Omental fat pad (tissue), 4 donors: ENCODE measurements around the gene MKI67. TPM values are rescaled to one million over a fixed set of nuclear protein-coding genes. Genes with fewer than 3 reads are reported as not detected.

Experiments used
- ATAC-seq: fragments of 150-250 bp; one replicate; pipeline ENCODE4 v1.9.1; 2016; ENCODE audit warnings: mild to moderate bottlenecking, moderate library complexity; ENCODE audit not compliant: low FRiP score
- DNase-seq: peaks from one replicate; pipeline ENCODE4 v3.0.0-alpha.2; 2019; ENCODE audit warnings: low spot score
- CTCF ChIP-seq, 3 donors: fragments of 450-650 bp; IDR thresholded peaks; one replicate each; pipeline ENCODE4 v1.5.1; 2016 to 2017; ENCODE audit warnings: antibody characterized with exemption in 3 of 3, mild to moderate bottlenecking in 3 of 3, moderate library complexity in 2 of 3
- total RNA-seq, 4 donors: library from RNA; depleted of rRNA; stranded (reverse); fragments of >200 nt; gene quantifications; one replicate each; pipeline ENCODE4 v1.1.0, GENCODE V29; 2016

The MKI67 gene
- total RNA-seq, 4 donors from 2014 or later: 0.63 to 9.6 (median 1.6) TPM

DNA sequence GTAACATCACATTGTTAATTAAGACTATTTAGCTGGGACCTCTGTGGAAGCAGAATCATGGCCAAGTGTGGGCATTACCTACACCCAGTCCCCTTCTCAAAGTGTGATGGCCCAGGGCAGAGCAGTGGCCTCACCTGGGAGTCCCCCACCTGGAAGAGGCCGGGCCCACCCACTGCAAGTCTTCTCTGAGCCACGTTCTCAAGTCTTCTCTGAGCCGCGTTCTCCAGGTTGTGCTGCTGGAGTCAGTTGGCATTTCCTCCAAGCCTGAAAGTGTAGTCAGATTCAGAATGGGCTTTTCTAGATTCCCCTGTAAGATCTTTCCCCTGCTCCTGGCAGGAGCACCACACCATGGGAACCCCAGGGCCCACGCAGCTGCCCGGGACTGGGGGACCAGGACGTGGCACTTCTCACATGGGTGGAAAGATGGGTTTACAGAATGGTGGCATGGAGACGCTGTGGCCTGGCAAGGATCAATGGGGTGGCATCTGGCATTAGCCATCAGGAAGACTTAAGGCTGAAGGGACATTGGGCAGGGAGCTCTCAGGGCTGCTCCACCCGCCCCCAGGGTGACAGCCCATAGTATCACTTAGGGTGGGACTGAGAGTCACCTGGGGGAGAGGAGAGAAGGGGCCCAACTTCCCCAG is 68.0 kb downstream of the MKI67 start:
- no peak for TF ChIP-seq CTCF (IDR thresholded peaks at IDR 0.05)
- DNase-seq (no peak), ATAC-seq (no peak)

DNA sequence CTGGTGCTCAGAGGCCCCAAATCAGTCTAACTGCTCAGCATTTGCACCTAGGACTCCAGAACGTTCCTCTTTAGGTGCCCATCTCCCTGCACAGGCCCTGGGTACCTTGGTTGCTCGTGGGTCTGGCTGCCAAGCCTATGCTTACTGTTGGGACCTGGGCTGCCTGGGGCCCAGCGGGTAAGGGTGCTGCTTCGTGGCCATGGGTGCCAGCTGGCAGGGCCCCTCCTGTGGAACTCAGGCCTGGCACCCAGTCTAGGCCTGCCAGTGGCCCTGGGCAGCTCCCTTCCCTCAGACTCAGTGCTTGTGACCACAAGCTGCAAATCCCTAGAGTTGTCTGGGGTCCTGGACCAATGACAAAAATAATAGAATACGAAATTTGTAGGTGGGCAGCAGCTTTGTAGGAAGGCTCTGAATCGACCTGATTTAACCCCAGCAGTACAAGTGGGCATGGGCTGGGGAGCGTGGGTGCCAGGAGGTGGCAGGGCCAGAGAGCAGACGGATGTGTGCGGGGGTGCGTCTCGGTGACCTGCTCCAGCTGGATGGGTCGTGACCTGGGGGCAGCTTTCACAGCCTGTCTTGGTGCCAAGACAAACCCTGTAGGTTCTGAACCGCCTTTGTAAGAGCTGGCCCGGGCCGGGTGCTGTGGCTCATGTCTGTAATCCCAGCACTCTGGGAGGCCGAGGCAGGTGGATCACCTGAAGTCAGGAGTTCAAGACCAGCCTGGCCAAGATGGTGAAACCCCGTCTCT is 69.7 kb downstream of the MKI67 start:
- no peak for ATAC-seq
- no peak for TF ChIP-seq CTCF (IDR thresholded peaks at IDR 0.05)
- DNase-seq: no peak

DNA sequence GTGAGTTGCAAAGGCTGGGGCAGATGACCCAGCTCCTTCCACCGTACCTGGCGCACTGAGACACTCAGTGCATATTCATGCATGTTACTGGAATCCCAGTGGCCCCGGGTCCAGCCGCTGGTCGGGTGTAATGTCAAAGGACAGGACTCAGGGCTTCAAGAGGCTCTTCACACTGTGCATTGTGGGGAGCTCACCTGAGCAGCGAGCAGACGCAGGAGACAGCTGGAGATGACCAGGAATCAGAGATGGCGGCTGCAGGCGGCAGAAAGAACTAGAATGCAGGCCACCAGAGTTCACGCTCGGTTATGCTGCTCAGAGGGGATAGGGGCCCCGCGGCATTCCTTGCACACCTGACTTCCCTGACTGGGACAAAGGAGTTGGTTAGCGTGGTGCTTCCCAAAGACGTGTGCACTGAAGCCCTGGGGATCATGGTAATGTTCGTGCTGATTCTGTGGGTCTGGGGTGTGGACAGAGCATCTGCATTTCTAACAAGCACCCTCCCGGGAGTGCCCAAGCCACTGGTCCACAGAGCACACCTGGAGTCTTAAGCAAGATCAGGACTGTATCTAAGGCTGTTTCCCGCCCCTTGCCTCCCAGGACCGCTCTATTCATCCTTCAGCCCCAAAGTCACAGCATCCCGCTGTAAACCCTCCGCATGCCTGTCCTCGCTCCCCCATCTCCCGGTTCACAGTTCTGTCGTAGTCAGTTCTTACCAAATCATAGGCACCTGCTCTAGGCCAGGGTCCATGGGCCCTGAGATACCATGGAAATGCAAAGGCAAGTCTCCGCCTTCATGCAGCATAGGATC is 71.0 kb downstream of the MKI67 start:
- no peak for ATAC-seq
- no peak for TF ChIP-seq CTCF (IDR thresholded peaks at IDR 0.05)
- no peak for DNase-seq

GRCh38 chr10:128054163-128054970 is 71.9 kb downstream of the MKI67 start:
- DNase-seq: no peak
- ATAC-seq: no peak
- TF ChIP-seq CTCF (IDR thresholded peaks at IDR 0.05): no peak

- ATAC-seq (no peak), DNase-seq (no peak)
- no peak for TF ChIP-seq CTCF (IDR thresholded peaks at IDR 0.05)
Measured at GRCh38 chr10:128053356-128053755, 72.9 kb downstream of the MKI67 start.

GRCh38 chr10:128052696-128053095 is 73.5 kb downstream of the MKI67 start:
- ATAC-seq (no peak), DNase-seq (no peak)
- TF ChIP-seq CTCF (IDR thresholded peaks at IDR 0.05): no peak
